ENCODE data around the gene CBARP. TPM values are rescaled to one million over a fixed set of nuclear protein-coding genes. Genes with fewer than 3 reads are reported as not detected.

The CBARP gene
- total and polyA plus RNA-seq, 9 of the 15 experiments (the other 6 are each of a cell fraction or from before 2014, with no cell fraction given) = 0.03 to 8.9 (median 1.2) TPM; not detected in 1

- TF ChIP-seq ZNF395 (CRISPR knock-in tag; IDR thresholded peaks at IDR 0.05) (no peak; the same call in none of the 2 replicates), ZNF766 (CRISPR knock-in tag; conservative IDR thresholded peaks at IDR 0.05) (no peak; the same call in 1 of the 2 replicates), PHB (CRISPR knock-in tag; IDR thresholded peaks at IDR 0.05) (peak; percentile 89; the same call in 1 of the 2 replicates), HES1 (IDR thresholded peaks at IDR 0.05; ENCODE audit: low read depth) (no peak), ASH1L (IDR thresholded peaks at IDR 0.05; ENCODE audit: borderline replicate concordance, low read depth, partially characterized antibody) (no peak), TGIF2 (CRISPR knock-in tag; IDR thresholded peaks at IDR 0.05) (0 out of 2 replicates have a peak, but pooled peaks have one; percentile 28), ATF1 (CRISPR knock-in tag; IDR thresholded peaks at IDR 0.05) (no peak), ATF1 (tag; IDR thresholded peaks at IDR 0.05) (no peak), ZKSCAN1 (IDR thresholded peaks at IDR 0.05; ENCODE audit: low read depth, low read length) (no peak), E2F5 (CRISPR knock-in tag; IDR thresholded peaks at IDR 0.05) (no peak), CLOCK (CRISPR knock-in tag; IDR thresholded peaks at IDR 0.05; ENCODE audit: borderline replicate concordance) (no peak), ZNF518B (CRISPR knock-in tag; IDR thresholded peaks at IDR 0.05) (no peak), HEY1 (CRISPR knock-in tag; IDR thresholded peaks at IDR 0.05; ENCODE audit: borderline replicate concordance) (no peak), KAT2B (IDR thresholded peaks at IDR 0.05; ENCODE audit: low read depth, low read length) (no peak), SAFB (IDR thresholded peaks at IDR 0.05; ENCODE audit: borderline replicate concordance, low read depth, low read length) (no peak), CREB1 (IDR thresholded peaks at IDR 0.05) (no peak), CREB1 (CRISPR knock-in tag; IDR thresholded peaks at IDR 0.05) (no peak), BCL6 (CRISPR knock-in tag; IDR thresholded peaks at IDR 0.05) (no peak), HMGN3 (IDR thresholded peaks at IDR 0.05; ENCODE audit: borderline replicate concordance, extremely low read depth, insufficient read length, low read depth, low read length) (peak; percentile 27)
Measured at GRCh38 chr19:1274852-1275259, 37.1 kb upstream of the CBARP start (continued).

Measured in K562 (cell line).